AG04449 (cell line): ENCODE data around the gene EEFSEC.
"Not testable (repeated sequence)": the region's sequence is repeated elsewhere in the genome, so short reads cannot be mapped to it uniquely, and the experiment has no call there.

Source experiments
- CTCF ChIA-PET: fragments of 350-600 bp; formaldehyde crosslinking; extraction: SDS; loops from one replicate; lab custom pipeline; 2021; ENCODE audit warnings: antibody characterized with exemption; lab: Yijun Ruan, JAX
- POLR2A ChIA-PET: fragments of 400-600, 350-600 bp; formaldehyde crosslinking; extraction: SDS; loops from one replicate; lab custom pipeline; 2020; ENCODE audit warnings: antibody characterized with exemption, inconsistent platforms; lab: Yijun Ruan, JAX
- DNase-seq: peaks from one replicate; pipeline ENCODE4 v3.0.0-alpha.2; 2010; ENCODE audit warnings: low read depth, low spot score
- H3K4me3 ChIP-seq: 2 replicates; pipeline ENCODE4 v1.5.1; 2011; ENCODE audit warnings: low read depth, mild to moderate bottlenecking, control low read depth, low read length
- TF ChIP-seq, protein P1 (sequence below): IDR thresholded peaks from one replicate; pipeline ENCODE4 v1.5.1; 2011; ENCODE audit warnings: mild to moderate bottlenecking, moderate library complexity, low read length, control low read depth, inconsistent platforms; ENCODE audit not compliant: insufficient read depth; ENCODE audit errors: missing control alignments

Gene EEFSEC

DNA sequence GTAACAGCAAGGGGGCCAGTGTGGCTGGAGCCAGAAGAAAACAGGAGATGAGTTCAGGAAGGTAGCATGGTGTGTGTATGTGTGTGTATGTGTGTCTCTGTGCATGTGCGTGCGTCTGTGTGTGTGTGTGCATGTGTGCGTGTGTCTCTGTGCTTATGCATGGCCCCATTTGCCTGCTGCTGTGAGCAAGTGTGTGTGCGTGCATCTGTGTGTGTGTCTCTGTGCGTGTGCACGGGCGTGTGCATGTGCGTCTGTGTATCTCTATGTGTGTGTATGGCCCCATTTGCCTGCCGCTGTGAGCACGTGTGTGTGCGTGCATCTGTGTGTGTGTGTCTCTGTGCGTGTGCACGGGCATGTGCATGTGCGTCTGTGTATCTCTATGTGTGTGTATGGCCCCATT lies 7.1 kb upstream of the EEFSEC start:
- ChIA-PET CTCF (interaction anchor here (1.5 kb wide), 1 partner anchor 12 kb away, joined by 7 read pairs; no protein-coding TSS in a partner anchor), POLR2A (no interaction called here)
- TF ChIP-seq, protein P1, sequence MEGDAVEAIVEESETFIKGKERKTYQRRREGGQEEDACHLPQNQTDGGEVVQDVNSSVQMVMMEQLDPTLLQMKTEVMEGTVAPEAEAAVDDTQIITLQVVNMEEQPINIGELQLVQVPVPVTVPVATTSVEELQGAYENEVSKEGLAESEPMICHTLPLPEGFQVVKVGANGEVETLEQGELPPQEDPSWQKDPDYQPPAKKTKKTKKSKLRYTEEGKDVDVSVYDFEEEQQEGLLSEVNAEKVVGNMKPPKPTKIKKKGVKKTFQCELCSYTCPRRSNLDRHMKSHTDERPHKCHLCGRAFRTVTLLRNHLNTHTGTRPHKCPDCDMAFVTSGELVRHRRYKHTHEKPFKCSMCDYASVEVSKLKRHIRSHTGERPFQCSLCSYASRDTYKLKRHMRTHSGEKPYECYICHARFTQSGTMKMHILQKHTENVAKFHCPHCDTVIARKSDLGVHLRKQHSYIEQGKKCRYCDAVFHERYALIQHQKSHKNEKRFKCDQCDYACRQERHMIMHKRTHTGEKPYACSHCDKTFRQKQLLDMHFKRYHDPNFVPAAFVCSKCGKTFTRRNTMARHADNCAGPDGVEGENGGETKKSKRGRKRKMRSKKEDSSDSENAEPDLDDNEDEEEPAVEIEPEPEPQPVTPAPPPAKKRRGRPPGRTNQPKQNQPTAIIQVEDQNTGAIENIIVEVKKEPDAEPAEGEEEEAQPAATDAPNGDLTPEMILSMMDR, result no peak
- H3K4me3 ChIP-seq, result no peak overlapping the region
- DNase-seq, result no peak

DNA sequence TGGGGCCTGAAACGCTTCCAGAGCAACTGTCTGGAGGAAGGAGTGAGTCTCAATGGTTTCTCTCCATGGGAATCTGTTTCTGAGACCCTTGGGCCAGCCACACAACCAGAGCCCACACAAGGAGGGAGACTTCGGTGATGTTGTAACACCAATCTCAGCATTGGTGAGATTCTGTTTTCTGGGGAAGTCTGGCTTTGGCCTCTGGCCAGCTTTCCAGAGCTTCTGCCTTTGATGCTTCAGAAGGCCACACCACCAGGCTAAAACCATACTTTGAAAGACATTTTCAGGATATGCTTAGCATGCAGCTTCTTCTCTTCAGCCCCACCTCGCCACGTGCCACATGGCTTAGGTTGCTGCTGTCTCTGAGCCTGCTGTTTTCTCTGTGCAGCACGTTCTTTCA lies 3.6 kb upstream of the EEFSEC start:
- no peak overlapping the region for H3K4me3 ChIP-seq
- DNase-seq, result no peak
- POLR2A ChIA-PET, result no interaction called here
- CTCF ChIA-PET, result no interaction called here
- TF ChIP-seq, protein P1, result no peak

DNA sequence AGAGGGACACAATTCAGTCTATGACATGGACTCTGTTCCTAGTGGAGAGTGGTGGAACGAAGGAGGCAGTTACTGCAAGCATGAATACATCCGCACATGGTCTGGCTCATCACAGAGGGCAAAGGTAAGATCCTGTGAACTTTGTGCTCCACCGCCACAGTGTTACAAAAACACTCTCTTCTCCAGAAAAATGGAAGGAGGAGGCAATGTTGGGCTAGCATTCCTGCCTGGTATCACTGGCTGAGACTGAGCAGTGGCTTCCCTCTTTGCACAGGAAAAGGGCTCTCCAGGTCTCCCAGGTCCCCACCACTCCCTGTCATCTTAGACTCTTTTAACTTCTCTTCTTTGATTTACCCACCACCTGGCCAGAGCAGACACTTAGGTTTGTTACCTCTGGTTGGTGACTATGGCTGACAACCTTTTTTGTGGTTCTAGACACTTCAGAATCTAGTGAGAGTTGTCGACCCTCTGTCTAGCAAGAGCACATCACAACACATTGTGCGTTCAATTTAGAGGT lies 1.5 kb upstream of the EEFSEC start:
- TF ChIP-seq, protein P1, result no peak
- no peak for DNase-seq
- ChIA-PET POLR2A (no interaction called here), CTCF (interaction anchor here (0.7 to 1.3 kb wide), 2 partner anchors 8 to 457 kb away, joined by 3 to 5 read pairs; no protein-coding TSS in a partner anchor)
- no peak overlapping the region for H3K4me3 ChIP-seq

DNA sequence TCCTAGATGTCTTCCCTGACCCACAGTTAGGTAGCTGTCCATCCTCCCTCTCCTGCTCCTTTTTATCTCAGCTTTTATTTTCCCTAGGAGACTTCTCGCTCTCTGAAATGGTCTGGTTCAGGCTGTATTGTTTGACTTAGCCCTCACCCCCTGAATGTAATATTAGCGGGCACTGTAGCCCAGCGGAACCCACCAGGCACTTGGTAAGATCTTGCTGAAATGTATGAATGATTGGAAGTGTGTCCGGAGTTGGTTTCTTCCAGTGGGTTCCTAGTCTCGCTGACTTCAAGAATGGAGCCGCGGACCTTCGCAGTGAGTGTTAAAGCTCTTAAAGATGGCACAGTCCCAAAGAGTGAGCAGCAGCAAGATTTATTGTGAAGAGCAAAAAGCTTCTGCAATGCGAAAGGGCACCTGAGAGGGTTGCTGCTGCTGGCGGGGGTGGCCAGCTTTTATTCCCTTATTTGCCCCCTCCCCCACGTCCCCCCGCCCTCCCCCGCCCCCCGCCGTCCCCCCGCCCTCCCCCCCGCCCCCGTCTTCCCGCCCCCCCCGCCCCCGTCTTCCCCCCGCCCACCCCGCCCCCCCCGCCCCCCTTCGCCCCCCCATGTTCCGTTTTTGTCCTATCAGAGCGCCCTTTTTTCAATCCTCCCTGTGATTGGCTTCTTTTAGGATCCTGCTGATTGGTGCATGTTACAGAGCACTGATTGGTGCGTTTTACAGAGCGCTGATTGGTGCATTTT lies 694 bp upstream of the EEFSEC start:
- ChIA-PET CTCF (interaction anchor here (0.6 to 1.3 kb wide), 3 partner anchors 8 to 456 kb away, joined by 3 to 5 read pairs (median 4); no protein-coding TSS in a partner anchor), POLR2A (interaction anchor here (1.5 kb wide), 1 partner anchor 29 kb away, joined by 4 read pairs; the partner anchor contains the start of gene RUVBL1)
- H3K4me3 ChIP-seq, result peak overlapping the region; percentile 73
- DNase-seq, result no peak
- TF ChIP-seq, protein P1, result no peak

DNA sequence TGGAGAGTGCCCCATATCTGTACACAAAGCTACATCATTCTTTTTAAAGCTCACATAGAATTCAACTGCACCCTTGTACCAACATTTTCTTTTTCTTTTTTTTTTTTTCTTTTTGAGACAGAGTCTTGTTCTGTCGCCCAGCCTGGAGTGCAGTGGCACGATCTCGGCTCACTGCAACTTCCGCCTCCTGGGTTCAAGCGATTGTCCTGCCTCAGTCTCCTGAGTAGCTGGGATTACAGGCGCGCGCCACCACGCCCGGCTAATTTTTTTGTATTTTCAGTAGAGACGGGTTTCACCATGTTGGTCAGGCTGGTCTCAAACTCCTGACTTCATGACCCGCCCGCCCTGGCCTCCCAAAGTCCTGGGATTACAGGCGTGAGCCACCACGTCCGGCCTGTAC lies 1.1 kb downstream of the EEFSEC start:
- DNase-seq, POLR2A ChIA-PET: not testable (repeated sequence)
- CTCF ChIA-PET, result interaction anchor here (1.0 to 2.2 kb wide), 5 partner anchors 9 to 454 kb away, joined by 3 to 8 read pairs (median 3); no protein-coding TSS in a partner anchor
- H3K4me3 ChIP-seq, result peak overlapping the region; percentile 73

DNA sequence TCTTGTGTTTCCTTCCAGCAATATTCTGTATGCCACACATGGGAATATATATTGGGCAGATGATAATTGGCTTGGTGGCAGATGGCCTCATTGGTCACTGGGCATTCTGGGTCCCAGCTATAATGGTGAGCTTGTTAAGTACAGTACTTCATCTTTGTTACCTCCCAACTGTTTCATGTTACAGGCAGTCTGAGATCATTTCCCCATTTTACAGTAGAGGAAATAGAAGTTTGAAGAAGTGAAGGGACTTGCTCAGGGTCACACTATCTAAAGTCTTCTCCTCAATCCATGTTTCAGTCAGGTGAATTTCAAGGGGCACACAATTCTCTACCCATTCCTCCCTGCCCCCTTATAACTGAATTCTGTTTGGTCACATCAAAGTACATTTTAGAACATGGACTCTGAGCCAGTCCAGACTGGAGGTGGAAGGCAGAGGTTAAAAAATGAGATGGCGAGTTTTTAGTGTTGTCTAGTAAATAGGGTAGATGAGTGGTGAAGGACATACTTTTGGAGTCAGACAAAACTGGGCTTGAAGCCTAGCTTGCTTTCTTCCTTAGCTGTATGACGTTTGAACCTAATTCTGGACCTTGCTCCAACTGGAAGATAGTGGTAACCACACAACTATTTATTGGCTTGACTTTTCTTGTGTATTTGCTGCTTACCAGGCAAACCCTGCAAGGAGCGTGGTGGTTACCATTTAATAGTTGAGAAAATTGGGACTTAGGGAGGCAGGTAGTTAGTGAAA lies 2.5 kb downstream of the EEFSEC start:
- TF ChIP-seq, protein P1, result no peak
- POLR2A ChIA-PET, result no interaction called here
- no peak for DNase-seq
- CTCF ChIA-PET, result interaction anchor here (1.8 to 2.2 kb wide), 3 partner anchors 15 to 453 kb away, joined by 5 to 8 read pairs (median 6); no protein-coding TSS in a partner anchor
- H3K4me3 ChIP-seq, result no peak overlapping the region
